HEK293 (cell line): ENCODE measurements around the gene ZDHHC17.

Experiments
- CTCF ChIA-PET: fragments of 350-600 bp; formaldehyde crosslinking; extraction: SDS; loops from one replicate; lab custom pipeline; 2021; ENCODE audit warnings: antibody characterized with exemption; lab: Yijun Ruan, JAX
- POLR2A ChIA-PET: fragments of 300-600 bp; formaldehyde crosslinking; extraction: SDS; loops from one replicate; lab custom pipeline; 2020; ENCODE audit warnings: antibody characterized with exemption, inconsistent platforms; lab: Yijun Ruan, JAX
- H3K27ac ChIP-seq: fragments of 200-500 bp; sonication (Bioruptor generic); 2 replicates; pipeline ENCODE4 v1.5.1; 2014; ENCODE audit warnings: low read depth, low read length, control low read depth, inconsistent platforms; ENCODE audit errors: extremely low read depth
- H3K36me3 ChIP-seq, 2 experiments: fragments of 200-500 bp in 1 of 2; sonication (Bioruptor generic) in 1 of 2; 1 replicate in 1 of 2; 2 replicates in 1 of 2; pipeline ENCODE4 v1.5.1; 2014 to 2017; ENCODE audit warnings: inconsistent platforms in 2 of 2, low read length in 2 of 2; ENCODE audit not compliant: control insufficient read depth in 2 of 2, insufficient read depth in 1 of 2
- H3K4me1 ChIP-seq: fragments of 200-500 bp; sonication (Bioruptor generic); 2 replicates; pipeline ENCODE4 v1.5.1; 2014; ENCODE audit warnings: mild to moderate bottlenecking, low read length, inconsistent platforms; ENCODE audit not compliant: control insufficient read depth, insufficient read depth
- H3K4me3 ChIP-seq: 2 replicates; pipeline ENCODE4 v1.5.1; 2011; ENCODE audit warnings: low read depth, mild to moderate bottlenecking, control low read depth, low read length, moderate library complexity
- H3K9me3 ChIP-seq: fragments of 200-500 bp; sonication (Bioruptor generic); 2 replicates; pipeline ENCODE4 v1.5.1; 2014; ENCODE audit warnings: low read depth, low read length, inconsistent platforms; ENCODE audit not compliant: control insufficient read depth, insufficient read depth
- GFI1B ChIP-seq: fragments of 450-650 bp; formaldehyde crosslinking; IDR thresholded peaks from 2 replicates; pipeline ENCODE4 v1.5.1; 2016; ENCODE audit warnings: missing biosample characterization, missing genetic modification characterization
- HIC1 ChIP-seq: fragments of 450-650 bp; formaldehyde crosslinking; IDR thresholded peaks from 2 replicates; pipeline ENCODE4 v1.5.1; 2016; ENCODE audit warnings: missing biosample characterization, missing genetic modification characterization
- KLF8 ChIP-seq: fragments of 450-650 bp; formaldehyde crosslinking; IDR thresholded peaks from 2 replicates; pipeline ENCODE4 v1.5.1; 2016; ENCODE audit warnings: missing biosample characterization, missing genetic modification characterization
- MYNN ChIP-seq: fragments of 450-650 bp; formaldehyde crosslinking; IDR thresholded peaks from 2 replicates; pipeline ENCODE4 v1.5.1; 2016; ENCODE audit warnings: missing biosample characterization, missing genetic modification characterization, borderline replicate concordance
- SETDB1 ChIP-seq: IDR thresholded peaks from one replicate; pipeline ENCODE4 v1.6.1; 2017; ENCODE audit warnings: mild to moderate bottlenecking, low read length, moderate library complexity, mixed read lengths; ENCODE audit not compliant: insufficient read length
- ZBTB17 ChIP-seq: fragments of 450-650 bp; formaldehyde crosslinking; IDR thresholded peaks from 2 replicates; pipeline ENCODE4 v1.5.1; 2016; ENCODE audit warnings: missing biosample characterization, missing genetic modification characterization
- ZBTB20 ChIP-seq: fragments of 450-650 bp; formaldehyde crosslinking; IDR thresholded peaks from 2 replicates; pipeline ENCODE4 v1.5.1; 2016; ENCODE audit warnings: missing biosample characterization, missing genetic modification characterization
- ZEB2 ChIP-seq: fragments of 450-650 bp; formaldehyde crosslinking; IDR thresholded peaks from 2 replicates; pipeline ENCODE4 v1.5.1; 2016; ENCODE audit warnings: missing biosample characterization, missing genetic modification characterization
- ZFP3 ChIP-seq: fragments of 450-650 bp; formaldehyde crosslinking; IDR thresholded peaks from 2 replicates; pipeline ENCODE4 v1.5.1; 2016; ENCODE audit warnings: low read depth, missing biosample characterization, missing genetic modification characterization
- ZFP41 ChIP-seq: fragments of 450-650 bp; formaldehyde crosslinking; IDR thresholded peaks from 2 replicates; pipeline ENCODE4 v1.5.1; 2016; ENCODE audit warnings: missing biosample characterization, missing genetic modification characterization, borderline replicate concordance
- ZNF112 ChIP-seq: fragments of 450-650 bp; formaldehyde crosslinking; IDR thresholded peaks from 2 replicates; pipeline ENCODE4 v1.5.0; 2017; ENCODE audit warnings: missing biosample characterization, missing genetic modification characterization
- ZNF148 ChIP-seq: fragments of 450-650 bp; formaldehyde crosslinking; IDR thresholded peaks from 2 replicates; pipeline ENCODE4 v1.5.0; 2017; ENCODE audit warnings: missing biosample characterization, missing genetic modification characterization, borderline replicate concordance
- ZNF19 ChIP-seq: fragments of 450-650 bp; formaldehyde crosslinking; IDR thresholded peaks from 2 replicates; pipeline ENCODE4; 2016; ENCODE audit warnings: missing biosample characterization, missing genetic modification characterization, low read depth
- ZNF280D ChIP-seq: fragments of 450-650 bp; formaldehyde crosslinking; IDR thresholded peaks from 2 replicates; pipeline ENCODE4 v1.5.1; 2016; ENCODE audit warnings: missing biosample characterization, missing genetic modification characterization
- ZNF302 ChIP-seq: fragments of 450-650 bp; formaldehyde crosslinking; IDR thresholded peaks from 2 replicates; pipeline ENCODE4 v1.5.1; 2016; ENCODE audit warnings: missing biosample characterization, missing genetic modification characterization, low read depth
- ZNF510 ChIP-seq: fragments of 450-650 bp; formaldehyde crosslinking; IDR thresholded peaks from 2 replicates; pipeline ENCODE4 v1.5.1; 2018; ENCODE audit warnings: mild to moderate bottlenecking, missing genetic modification characterization, missing biosample characterization; ENCODE audit not compliant: insufficient replicate concordance
- ZNF513 ChIP-seq: fragments of 450-650 bp; IDR thresholded peaks from 2 replicates; pipeline ENCODE4 v1.5.1; 2018; ENCODE audit warnings: missing biosample characterization, missing genetic modification characterization
- ZNF549 ChIP-seq: fragments of 450-650 bp; IDR thresholded peaks from 2 replicates; pipeline ENCODE4 v1.5.1; 2018; ENCODE audit warnings: missing biosample characterization, missing genetic modification characterization, mild to moderate bottlenecking, inconsistent platforms, moderate library complexity
- ZNF558 ChIP-seq: fragments of 450-650 bp; formaldehyde crosslinking; IDR thresholded peaks from 2 replicates; pipeline ENCODE4 v1.5.1; 2016; ENCODE audit warnings: missing biosample characterization, missing genetic modification characterization
- ZNF610 ChIP-seq: fragments of 450-650 bp; formaldehyde crosslinking; IDR thresholded peaks from 2 replicates; pipeline ENCODE4 v1.5.1; 2016; ENCODE audit warnings: missing biosample characterization, missing genetic modification characterization, borderline replicate concordance
- ZNF639 ChIP-seq: fragments of 450-650 bp; formaldehyde crosslinking; IDR thresholded peaks from 2 replicates; pipeline ENCODE4 v1.5.1; 2016; ENCODE audit warnings: missing biosample characterization, missing genetic modification characterization
- ZNF660 ChIP-seq: fragments of 450-650 bp; IDR thresholded peaks from 2 replicates; pipeline ENCODE4 v1.5.1; 2018; ENCODE audit warnings: missing biosample characterization, mild to moderate bottlenecking, missing genetic modification characterization
- ZNF830 ChIP-seq: fragments of 450-650 bp; IDR thresholded peaks from 2 replicates; pipeline ENCODE4 v1.5.0; 2018; ENCODE audit warnings: missing biosample characterization, missing genetic modification characterization, low read depth, mild to moderate bottlenecking, moderate library complexity
- ZSCAN30 ChIP-seq: fragments of 450-650 bp; IDR thresholded peaks from 2 replicates; pipeline ENCODE4 v1.5.1; 2018; ENCODE audit warnings: missing biosample characterization, mild to moderate bottlenecking, missing genetic modification characterization, moderate library complexity

The ZDHHC17 gene

GRCh38 chr12:76856018-76856644 is 92.2 kb downstream of the ZDHHC17 start:
- POLR2A ChIA-PET: interaction anchor here (1.5 kb wide), 1 partner anchor 23 kb away, joined by 3 read pairs; the partner anchor contains the start of gene CSRP2
- peaks cover 14 to 58% of the 10 kb centered on the region in 2 experiments for H3K36me3 ChIP-seq
- H3K9me3 ChIP-seq: no peaks in the 10 kb centered on the region
- no peak overlapping the region for H3K4me3 ChIP-seq
- H3K4me1 ChIP-seq: no peaks in the 10 kb centered on the region
- TF ChIP-seq ZFP41 (tag by site-specific recombination) (no peak), ZNF549 (no peak), ZNF148 (tag by site-specific recombination) (no peak), ZNF302 (tag by site-specific recombination) (no peak), ZNF660 (tag by site-specific recombination) (no peak), ZFP3 (tag by site-specific recombination) (no peak), GFI1B (tag by site-specific recombination) (no peak), ZSCAN30 (tag by site-specific recombination) (no peak), ZNF513 (no peak), ZEB2 (tag by site-specific recombination) (no peak)
- TF ChIP-seq, all 188 proteins: peak for 0
- H3K27ac ChIP-seq: no peak overlapping the region
- CTCF ChIA-PET: interaction anchor here (1.9 kb wide), 1 partner anchor 155 kb away, joined by 14 read pairs; no protein-coding TSS in a partner anchor

GRCh38 chr12:76859611-76860010 is 95.7 kb downstream of the ZDHHC17 start:
- ChIA-PET CTCF (interaction anchor here (0.6 to 1.5 kb wide), 2 partner anchors 151 to 743 kb away, joined by 3 to 4 read pairs; no protein-coding TSS in a partner anchor), POLR2A (no interaction called here)
- Histone ChIP-seq H3K36me3 (peaks cover 19 to 82% of the 10 kb centered on the region in 2 experiments), H3K27ac (no peak overlapping the region), H3K4me1 (no peaks in the 10 kb centered on the region), H3K9me3 (no peaks in the 10 kb centered on the region), H3K4me3 (no peak overlapping the region)
- TF ChIP-seq ZNF19 (no peak), MYNN (no peak), SETDB1 (no peak), ZNF558 (tag by site-specific recombination) (no peak), ZFP3 (tag by site-specific recombination) (no peak), KLF8 (tag by site-specific recombination) (no peak), HIC1 (tag by site-specific recombination) (no peak), ZNF280D (tag by site-specific recombination) (no peak), ZNF610 (tag by site-specific recombination) (no peak), ZNF112 (tag by site-specific recombination) (no peak), ZNF510 (tag by site-specific recombination) (no peak), ZBTB20 (no peak), ZNF639 (tag by site-specific recombination) (no peak), ZBTB17 (tag by site-specific recombination) (no peak), ZNF830 (no peak)
